Measurements from ENCODE around the gene IL11.

DNA sequence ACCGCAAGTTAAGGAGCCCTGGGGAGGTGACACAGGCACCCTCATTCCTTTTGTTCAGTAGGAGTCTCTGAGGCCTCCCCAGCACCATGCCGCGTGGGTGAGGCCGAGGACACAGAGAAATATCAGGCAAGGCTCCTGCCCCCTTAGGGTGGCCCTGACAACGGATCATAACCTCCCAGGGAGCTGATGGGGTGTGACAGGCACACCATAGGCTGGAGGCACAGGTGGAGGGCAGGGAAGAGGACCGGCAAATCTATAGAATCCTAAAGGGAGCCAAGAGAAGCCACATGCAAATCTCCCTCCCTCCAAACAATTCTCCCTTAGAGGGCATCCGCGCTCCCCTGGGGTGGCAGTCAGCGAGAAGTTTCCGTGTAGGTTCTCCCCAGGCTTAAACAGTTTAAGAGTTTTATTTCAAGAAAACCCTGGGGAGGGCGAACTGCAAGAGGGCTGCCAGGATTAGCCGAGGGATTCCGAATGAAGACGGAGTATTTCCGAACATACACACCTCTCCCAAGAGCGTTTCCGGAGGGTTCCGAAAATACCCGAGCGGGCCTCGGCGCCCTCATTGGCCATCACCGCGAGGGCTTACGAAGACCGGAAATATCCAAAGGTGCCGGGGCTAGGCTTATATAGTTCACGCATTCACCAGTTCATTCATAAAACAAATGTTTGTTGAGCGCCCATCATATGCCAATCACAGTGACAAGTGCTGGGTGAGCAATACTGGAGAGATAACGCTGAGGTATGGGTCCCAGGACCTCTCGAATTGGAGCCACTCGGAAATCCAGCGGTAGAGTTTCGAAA lies 14.9 kb upstream of the IL11 start:
- TF ChIP-seq, protein P1, sequence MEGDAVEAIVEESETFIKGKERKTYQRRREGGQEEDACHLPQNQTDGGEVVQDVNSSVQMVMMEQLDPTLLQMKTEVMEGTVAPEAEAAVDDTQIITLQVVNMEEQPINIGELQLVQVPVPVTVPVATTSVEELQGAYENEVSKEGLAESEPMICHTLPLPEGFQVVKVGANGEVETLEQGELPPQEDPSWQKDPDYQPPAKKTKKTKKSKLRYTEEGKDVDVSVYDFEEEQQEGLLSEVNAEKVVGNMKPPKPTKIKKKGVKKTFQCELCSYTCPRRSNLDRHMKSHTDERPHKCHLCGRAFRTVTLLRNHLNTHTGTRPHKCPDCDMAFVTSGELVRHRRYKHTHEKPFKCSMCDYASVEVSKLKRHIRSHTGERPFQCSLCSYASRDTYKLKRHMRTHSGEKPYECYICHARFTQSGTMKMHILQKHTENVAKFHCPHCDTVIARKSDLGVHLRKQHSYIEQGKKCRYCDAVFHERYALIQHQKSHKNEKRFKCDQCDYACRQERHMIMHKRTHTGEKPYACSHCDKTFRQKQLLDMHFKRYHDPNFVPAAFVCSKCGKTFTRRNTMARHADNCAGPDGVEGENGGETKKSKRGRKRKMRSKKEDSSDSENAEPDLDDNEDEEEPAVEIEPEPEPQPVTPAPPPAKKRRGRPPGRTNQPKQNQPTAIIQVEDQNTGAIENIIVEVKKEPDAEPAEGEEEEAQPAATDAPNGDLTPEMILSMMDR (IDR thresholded peaks at IDR 0.05), result no peak
- TF ChIP-seq POLR2A (IDR thresholded peaks at IDR 0.05), result peak in 1 of 2 donors; percentile 25

Data from Peyer's patch (tissue), 4 donors.